Liver (tissue), 9 donors: ENCODE measurements around the gene HIF3A. TPM values are rescaled to one million over a fixed set of nuclear protein-coding genes. Genes with fewer than 3 reads are reported as not detected.

Experiments used
- DNase-seq: peaks from one replicate; pipeline ENCODE4 v3.0.0-alpha.2; 2017; ENCODE audit warnings: low spot score
- H3K27ac ChIP-seq, 2 donors: one replicate each; pipeline ENCODE4 v1.7.0; 2013; ENCODE audit warnings: inconsistent platforms in 2 of 2, low read length in 2 of 2, control low read depth in 1 of 2, low read depth in 1 of 2, mild to moderate bottlenecking in 1 of 2
- H3K27me3 ChIP-seq, 4 donors: one replicate each; pipeline versions ENCODE4 v1.6.1 to v1.7.0; 2013; ENCODE audit warnings: low read length in 3 of 4, inconsistent platforms in 1 of 4, mild to moderate bottlenecking in 1 of 4, moderate library complexity in 1 of 4; ENCODE audit not compliant: control insufficient read depth in 4 of 4, insufficient read depth in 4 of 4
- H3K36me3 ChIP-seq, 4 donors: one replicate each; pipeline versions ENCODE4 v1.6.1 to v1.7.0; 2013; ENCODE audit warnings: low read length in 3 of 4, mild to moderate bottlenecking in 3 of 4, low read depth in 1 of 4, moderate library complexity in 1 of 4; ENCODE audit not compliant: control insufficient read depth in 4 of 4, insufficient read depth in 3 of 4
- H3K4me1 ChIP-seq, 4 donors: one replicate each; pipeline versions ENCODE4 v1.6.1 to v1.7.0; 2013; ENCODE audit warnings: low read length in 3 of 4, mild to moderate bottlenecking in 3 of 4, moderate library complexity in 1 of 4; ENCODE audit not compliant: control insufficient read depth in 4 of 4, insufficient read depth in 4 of 4
- H3K4me3 ChIP-seq, 3 donors: one replicate each; pipeline versions ENCODE4 v1.6.1 to v1.7.0; 2013; ENCODE audit warnings: low read length in 3 of 3, control low read depth in 1 of 3, low read depth in 1 of 3, mild to moderate bottlenecking in 1 of 3
- H3K9ac ChIP-seq, 2 donors: one replicate each; pipeline ENCODE4 v1.7.0; 2013; ENCODE audit warnings: low read length in 2 of 2, mild to moderate bottlenecking in 2 of 2, moderate library complexity in 2 of 2, control low read depth in 1 of 2, low read depth in 1 of 2
- H3K9me3 ChIP-seq, 4 donors: one replicate each; pipeline versions ENCODE4 v1.6.1 to v1.7.0; 2013; ENCODE audit warnings: low read length in 3 of 4; ENCODE audit not compliant: control insufficient read depth in 4 of 4
- ATF3 ChIP-seq: IDR thresholded peaks from 2 replicates; pipeline ENCODE4 v1.6.1; 2016; ENCODE audit warnings: antibody characterized with exemption
- CTCF ChIP-seq: fragments of 150-350 bp; IDR thresholded peaks from 2 replicates; pipeline ENCODE4 v1.5.1; 2017; ENCODE audit warnings: improper control_type of control experiment, low read depth, low read length; ENCODE audit not compliant: missing input control
- EGR1 ChIP-seq, 2 donors: IDR thresholded peaks; 2 replicates each; pipeline ENCODE4 v1.6.1; 2016 to 2018; ENCODE audit warnings: antibody characterized with exemption in 2 of 2, low read depth in 2 of 2
- FOXA1 ChIP-seq: IDR thresholded peaks from 2 replicates; pipeline ENCODE4 v1.6.1; 2016; ENCODE audit warnings: antibody characterized with exemption
- GABPA ChIP-seq, 2 donors: IDR thresholded peaks in 1 of 2; conservative IDR thresholded peaks in 1 of 2; 2 replicates each; pipeline ENCODE4 v1.6.1; 2016; ENCODE audit warnings: antibody characterized with exemption in 2 of 2, mild to moderate bottlenecking in 1 of 2, moderate library complexity in 1 of 2
- HNF4A ChIP-seq, 2 donors: conservative IDR thresholded peaks; 2 replicates each; pipeline ENCODE4 v1.6.1; 2016; ENCODE audit warnings: antibody characterized with exemption in 2 of 2, mild to moderate bottlenecking in 2 of 2
- HNF4G ChIP-seq: IDR thresholded peaks from 2 replicates; pipeline ENCODE4 v1.6.1; 2016; ENCODE audit warnings: antibody characterized with exemption
- JUND ChIP-seq, 2 donors: IDR thresholded peaks; 2 replicates each; pipeline ENCODE4 v1.6.1; 2016; ENCODE audit warnings: antibody characterized with exemption in 2 of 2
- MAX ChIP-seq: IDR thresholded peaks from 2 replicates; pipeline ENCODE4 v1.6.1; 2016; ENCODE audit warnings: antibody characterized with exemption
- NR2F2 ChIP-seq: IDR thresholded peaks from 2 replicates; pipeline ENCODE4 v1.6.1; 2016; ENCODE audit warnings: antibody characterized with exemption
- RAD21 ChIP-seq, 2 donors: IDR thresholded peaks; 2 replicates each; pipeline ENCODE4 v1.6.1; 2016; ENCODE audit warnings: antibody characterized with exemption in 2 of 2, mild to moderate bottlenecking in 2 of 2
- REST ChIP-seq: IDR thresholded peaks from 2 replicates; pipeline ENCODE4 v1.6.1; 2016; ENCODE audit warnings: antibody characterized with exemption, mild to moderate bottlenecking
- RXRA ChIP-seq, 2 donors: IDR thresholded peaks; 2 replicates each; pipeline ENCODE4 v1.6.1; 2017 to 2018; ENCODE audit warnings: antibody characterized with exemption in 2 of 2, mild to moderate bottlenecking in 1 of 2
- SP1 ChIP-seq: IDR thresholded peaks from 2 replicates; pipeline ENCODE4 v1.6.1; 2018; ENCODE audit warnings: antibody characterized with exemption, mild to moderate bottlenecking
- TAF1 ChIP-seq: conservative IDR thresholded peaks from 2 replicates; pipeline ENCODE4 v1.6.1; 2016; ENCODE audit warnings: antibody characterized with exemption, mild to moderate bottlenecking
- YY1 ChIP-seq: IDR thresholded peaks from 2 replicates; pipeline ENCODE4 v1.6.1; 2016; ENCODE audit warnings: antibody characterized with exemption, mild to moderate bottlenecking
- ZBTB33 ChIP-seq: IDR thresholded peaks from 2 replicates; pipeline ENCODE4 v1.6.1; 2016; ENCODE audit warnings: antibody characterized with exemption
- WGBS: extraction: QIAGEN DNeasy Blood & Tissue Kit; methylation state at CpG from one replicate; pipeline ENCODE4 v1.1.7; 2013; 5-methylcytosine and 5-hydroxymethylcytosine counted together
- polyA plus RNA-seq, 2 donors: library from polyadenylated mRNA; stranded (reverse) in 1 of 2; unstranded in 1 of 2; fragments of 200-250 nt in 1 of 2; fragments of >200 nt in 1 of 2; fragmentation: Nextera tagmentation in 1 of 2; extraction: Ambion mirVana in 1 of 2; gene quantifications; one replicate each; pipeline versions ENCODE4 v1.2.1 to v1.2.3, GENCODE V29; 2013 to 2015
- total RNA-seq, 2 donors: library from RNA; depleted of rRNA; stranded (reverse); fragments of >200 nt; gene quantifications; one replicate each; pipeline ENCODE4 v1.2.3, GENCODE V29; 2014
- donor health status: healthy.
- donor health status: healthy.
- donor health status: healthy.
- donor health status: healthy.
- donor health status: healthy.

HIF3A gene
- total and polyA plus RNA-seq, 4 donors: 2.2 to 20.5 (median 6.8) TPM

GRCh38 chr19:46291829-46292228, 5.0 kb upstream of the HIF3A start:
- TF ChIP-seq HNF4G (no peak), MAX (no peak), RXRA (IDR thresholded peaks at IDR 0.05) (no peak), RAD21 (IDR thresholded peaks at IDR 0.05) (no peak), YY1 (no peak), ZBTB33 (no peak)
- peaks cover 0 to 9% (median 1%) of the 10 kb centered on the region in 4 donors for H3K9me3 ChIP-seq
- no peak overlapping the region for H3K4me3 ChIP-seq
- no peaks in the 10 kb centered on the region for H3K4me1 ChIP-seq
- DNase-seq: no peak
- H3K27me3 ChIP-seq: no peaks in the 10 kb centered on the region
- no peaks in the 10 kb centered on the region for H3K36me3 ChIP-seq
- H3K9ac ChIP-seq: no peak overlapping the region
- H3K27ac ChIP-seq: no peak overlapping the region

GRCh38 chr19:46294494-46294893, 2.3 kb upstream of the HIF3A start:
- no peaks in the 10 kb centered on the region for H3K27me3 ChIP-seq
- H3K4me3 ChIP-seq: no peak overlapping the region
- WGBS: 71% methylated on average over 6 of the region's 6 CpGs
- H3K9me3 ChIP-seq: peaks cover 0 to 8% (median 1%) of the 10 kb centered on the region in 4 donors
- no peak overlapping the region for H3K27ac ChIP-seq
- TF ChIP-seq SP1: no peak
- TF ChIP-seq CTCF: no peak
- TF ChIP-seq YY1: no peak
- no peak for TF ChIP-seq MAX
- no peak for TF ChIP-seq EGR1 (IDR thresholded peaks at IDR 0.05; ENCODE audit: low read depth in 2 of 2)
- no peak for TF ChIP-seq HNF4G
- TF ChIP-seq JUND (IDR thresholded peaks at IDR 0.05): no peak
- no peak for TF ChIP-seq FOXA1
- TF ChIP-seq NR2F2: no peak
- no peak for TF ChIP-seq RAD21 (IDR thresholded peaks at IDR 0.05)
- no peak for TF ChIP-seq GABPA (IDR thresholded peaks at IDR 0.05 in 1 of 2, conservative IDR thresholded peaks at IDR 0.05 in 1 of 2)
- TF ChIP-seq TAF1: no peak
- TF ChIP-seq REST: no peak
- TF ChIP-seq ZBTB33: no peak
- TF ChIP-seq ATF3: no peak
- TF ChIP-seq HNF4A (conservative IDR thresholded peaks at IDR 0.05): no peak
- no peak for TF ChIP-seq RXRA (IDR thresholded peaks at IDR 0.05)
- no peak for DNase-seq
- no peaks in the 10 kb centered on the region for H3K36me3 ChIP-seq
- H3K9ac ChIP-seq: no peak overlapping the region
- peaks cover 0 to 19% (median 10%) of the 10 kb centered on the region in 4 donors for H3K4me1 ChIP-seq
